Vagina (tissue), 2 donors: ENCODE results near the gene CFDP1.

ENCODE experiments used
- POLR2A ChIP-seq, 2 donors: fragments of 450-650 bp; IDR thresholded peaks; one replicate each; pipeline ENCODE4 v1.6.1; 2017; ENCODE audit warnings: antibody characterized with exemption in 2 of 2, mild to moderate bottlenecking in 2 of 2, moderate library complexity in 2 of 2
- TF ChIP-seq, protein P1 (sequence below), 3 experiments: fragments of 450-650 bp in 2 of 3; fragments of 200-600 bp in 1 of 3; sonication (generic) in 1 of 3; IDR thresholded peaks; one replicate each; pipeline ENCODE4 v1.5.1; 2017 to 2019; ENCODE audit warnings: antibody characterized with exemption in 3 of 3, mild to moderate bottlenecking in 2 of 3, moderate library complexity in 2 of 3

GRCh38 chr16:75433732-75434413 lies 570 bp upstream of the CFDP1 start:
- TF ChIP-seq POLR2A (IDR thresholded peaks at IDR 0.05), result no peak
- TF ChIP-seq, protein P1, sequence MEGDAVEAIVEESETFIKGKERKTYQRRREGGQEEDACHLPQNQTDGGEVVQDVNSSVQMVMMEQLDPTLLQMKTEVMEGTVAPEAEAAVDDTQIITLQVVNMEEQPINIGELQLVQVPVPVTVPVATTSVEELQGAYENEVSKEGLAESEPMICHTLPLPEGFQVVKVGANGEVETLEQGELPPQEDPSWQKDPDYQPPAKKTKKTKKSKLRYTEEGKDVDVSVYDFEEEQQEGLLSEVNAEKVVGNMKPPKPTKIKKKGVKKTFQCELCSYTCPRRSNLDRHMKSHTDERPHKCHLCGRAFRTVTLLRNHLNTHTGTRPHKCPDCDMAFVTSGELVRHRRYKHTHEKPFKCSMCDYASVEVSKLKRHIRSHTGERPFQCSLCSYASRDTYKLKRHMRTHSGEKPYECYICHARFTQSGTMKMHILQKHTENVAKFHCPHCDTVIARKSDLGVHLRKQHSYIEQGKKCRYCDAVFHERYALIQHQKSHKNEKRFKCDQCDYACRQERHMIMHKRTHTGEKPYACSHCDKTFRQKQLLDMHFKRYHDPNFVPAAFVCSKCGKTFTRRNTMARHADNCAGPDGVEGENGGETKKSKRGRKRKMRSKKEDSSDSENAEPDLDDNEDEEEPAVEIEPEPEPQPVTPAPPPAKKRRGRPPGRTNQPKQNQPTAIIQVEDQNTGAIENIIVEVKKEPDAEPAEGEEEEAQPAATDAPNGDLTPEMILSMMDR (IDR thresholded peaks at IDR 0.05), result no peak
